SU-DHL-6 (cell line): Measurements from ENCODE around the gene TMEM202.

ENCODE experiments used
- CTCF ChIP-seq: fragments of 200-600 bp; sonication (generic); IDR thresholded peaks from one replicate; pipeline ENCODE4 v1.5.1; 2017; ENCODE audit warnings: antibody characterized with exemption, mild to moderate bottlenecking, low read length, moderate library complexity; ENCODE audit not compliant: insufficient read depth, poor library complexity, severe bottlenecking
- EZH2phosphoT487 ChIP-seq: fragments of 200-600 bp; sonication (generic), shearing (Covaris generic); conservative IDR thresholded peaks from 2 replicates; pipeline ENCODE4 v1.6.1; 2018; ENCODE audit warnings: mild to moderate bottlenecking, antibody characterized with exemption, low read length, moderate library complexity, mixed read lengths

- TF ChIP-seq CTCF (no peak), EZH2phosphoT487 (no peak)
Observed at GRCh38 chr15:72421484-72421883, 23.4 kb downstream of the TMEM202 start.
